Measurements from ENCODE around the gene SMIM28.
"Not testable (repeated sequence)": the region's sequence is repeated elsewhere in the genome, so short reads cannot be mapped to it uniquely, and the experiment has no call there.

The SMIM28 gene

GRCh38 chr6:138410048-138410735 lies 32.5 kb downstream of the SMIM28 start:
- no peak for DNase-seq

- DNase-seq: peak; percentile 67
These were observed 33.5 kb downstream of the SMIM28 start for GRCh38 chr6:138410972-138411880.

- no peak for DNase-seq
These were observed 37.4 kb downstream of the SMIM28 start for GRCh38 chr6:138415125-138415524.

- no peak for DNase-seq
These were observed 38.5 kb downstream of the SMIM28 start for GRCh38 chr6:138416206-138416605.

- no peak for DNase-seq
These were observed 39.9 kb downstream of the SMIM28 start for GRCh38 chr6:138417493-138418117.

GRCh38 chr6:138418118-138418742 lies 40.5 kb downstream of the SMIM28 start:
- no peak for DNase-seq

GRCh38 chr6:138419766-138420165 lies 42.1 kb downstream of the SMIM28 start:
- no peak for DNase-seq

- no peak for DNase-seq
These were observed 42.7 kb downstream of the SMIM28 start for GRCh38 chr6:138420356-138420755.

- no peak for DNase-seq
These were observed 43.4 kb downstream of the SMIM28 start for GRCh38 chr6:138421089-138421488.

GRCh38 chr6:138421608-138422007 lies 43.9 kb downstream of the SMIM28 start:
- DNase-seq: no peak

GRCh38 chr6:138422861-138423260 lies 45.2 kb downstream of the SMIM28 start:
- DNase-seq: no peak

- DNase-seq: no peak
These were observed 46.5 kb downstream of the SMIM28 start for GRCh38 chr6:138424004-138424904.

- DNase-seq: not testable (repeated sequence)
These were observed 47.6 kb downstream of the SMIM28 start for GRCh38 chr6:138425256-138425655.

- no peak for DNase-seq
These were observed 48.9 kb downstream of the SMIM28 start for GRCh38 chr6:138426500-138427123.

GRCh38 chr6:138427701-138428100 lies 50.0 kb downstream of the SMIM28 start:
- no peak for DNase-seq

- peak; percentile 45 for DNase-seq
These were observed 51.4 kb downstream of the SMIM28 start for GRCh38 chr6:138428944-138429598.

- DNase-seq: no peak
These were observed 52.1 kb downstream of the SMIM28 start for GRCh38 chr6:138429761-138430160.

GRCh38 chr6:138430361-138431145 lies 52.8 kb downstream of the SMIM28 start:
- DNase-seq: no peak

- no peak for DNase-seq
These were observed 53.8 kb downstream of the SMIM28 start for GRCh38 chr6:138431256-138432062.

- no peak for DNase-seq
These were observed 54.3 kb downstream of the SMIM28 start for GRCh38 chr6:138432063-138432356.
